ENCODE data around the gene PRR19. TPM values are rescaled to one million over a fixed set of nuclear protein-coding genes. Genes with fewer than 3 reads are reported as not detected.
A peak's percentile ranks its signal among the peaks of the same experiment; 100 is the strongest.

The PRR19 gene
- total RNA-seq, 2 donors from 2014 or later, result 1.4 to 2.7 TPM

DNA sequence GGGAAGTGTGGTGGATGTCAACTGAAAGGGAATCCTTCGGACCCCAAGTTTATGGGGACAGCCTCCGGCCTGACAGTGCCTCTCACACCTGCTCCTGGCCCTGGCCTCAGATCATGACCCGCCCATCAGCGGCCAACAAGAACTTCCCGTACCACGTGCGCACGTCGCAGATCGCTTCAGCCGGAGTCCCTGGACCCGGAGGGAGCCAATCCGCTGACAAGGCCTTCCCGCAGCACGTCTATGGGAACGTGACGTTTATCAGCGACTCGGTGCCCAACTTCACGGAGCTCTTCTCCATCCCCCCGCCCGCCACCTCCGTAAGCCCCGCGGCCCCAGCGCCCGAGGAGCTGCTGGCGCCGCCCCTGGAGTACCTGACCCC is 21.5 kb downstream of the PRR19 start:
- H3K27me3 Mint-ChIP-seq (ENCODE audit: insufficient read depth), result peaks cover 55% of the 10 kb centered on the region
- no peaks in the 10 kb centered on the region for H3K36me3 Mint-ChIP-seq (ENCODE audit: low read depth)
- peak overlapping the region; percentile 44 for H3K4me3 Mint-ChIP-seq
- H3K4me1 Mint-ChIP-seq, result peaks cover 3% of the 10 kb centered on the region
- H3K9me3 ChIP-seq (ENCODE audit: control insufficient read depth, low read length), result no peaks in the 10 kb centered on the region
- H3K9ac ChIP-seq (ENCODE audit: extremely low read depth, low read length, poor library complexity, severe bottlenecking), result no peak overlapping the region
- H3K9me3 Mint-ChIP-seq, result no peaks in the 10 kb centered on the region
- H3K4me1 ChIP-seq (ENCODE audit: control insufficient read depth, insufficient read depth, low read length), result no peaks in the 10 kb centered on the region
- no peak overlapping the region for H3K4me3 ChIP-seq (ENCODE audit: low read length)
- DNase-seq, result peak; percentile 82
- no peak overlapping the region for H3K27ac Mint-ChIP-seq
- WGBS, 2 experiments (ENCODE audit: insufficient coverage in 1 of 2, insufficient read length in 1 of 2), result 20 to 25% methylated on average over 21 to 29 of the region's 29 CpGs
- TF ChIP-seq, protein P1, sequence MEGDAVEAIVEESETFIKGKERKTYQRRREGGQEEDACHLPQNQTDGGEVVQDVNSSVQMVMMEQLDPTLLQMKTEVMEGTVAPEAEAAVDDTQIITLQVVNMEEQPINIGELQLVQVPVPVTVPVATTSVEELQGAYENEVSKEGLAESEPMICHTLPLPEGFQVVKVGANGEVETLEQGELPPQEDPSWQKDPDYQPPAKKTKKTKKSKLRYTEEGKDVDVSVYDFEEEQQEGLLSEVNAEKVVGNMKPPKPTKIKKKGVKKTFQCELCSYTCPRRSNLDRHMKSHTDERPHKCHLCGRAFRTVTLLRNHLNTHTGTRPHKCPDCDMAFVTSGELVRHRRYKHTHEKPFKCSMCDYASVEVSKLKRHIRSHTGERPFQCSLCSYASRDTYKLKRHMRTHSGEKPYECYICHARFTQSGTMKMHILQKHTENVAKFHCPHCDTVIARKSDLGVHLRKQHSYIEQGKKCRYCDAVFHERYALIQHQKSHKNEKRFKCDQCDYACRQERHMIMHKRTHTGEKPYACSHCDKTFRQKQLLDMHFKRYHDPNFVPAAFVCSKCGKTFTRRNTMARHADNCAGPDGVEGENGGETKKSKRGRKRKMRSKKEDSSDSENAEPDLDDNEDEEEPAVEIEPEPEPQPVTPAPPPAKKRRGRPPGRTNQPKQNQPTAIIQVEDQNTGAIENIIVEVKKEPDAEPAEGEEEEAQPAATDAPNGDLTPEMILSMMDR (conservative IDR thresholded peaks at IDR 0.05), result no peak
- H3K27me3 ChIP-seq (ENCODE audit: control insufficient read depth, insufficient read depth, low read length, poor library complexity, severe bottlenecking), result peaks cover 49% of the 10 kb centered on the region
- no peaks in the 10 kb centered on the region for H3K36me3 ChIP-seq (ENCODE audit: control insufficient read depth, insufficient read depth, low read length)
- H3K27ac ChIP-seq (ENCODE audit: low read depth, low read length), result no peak overlapping the region

DNA sequence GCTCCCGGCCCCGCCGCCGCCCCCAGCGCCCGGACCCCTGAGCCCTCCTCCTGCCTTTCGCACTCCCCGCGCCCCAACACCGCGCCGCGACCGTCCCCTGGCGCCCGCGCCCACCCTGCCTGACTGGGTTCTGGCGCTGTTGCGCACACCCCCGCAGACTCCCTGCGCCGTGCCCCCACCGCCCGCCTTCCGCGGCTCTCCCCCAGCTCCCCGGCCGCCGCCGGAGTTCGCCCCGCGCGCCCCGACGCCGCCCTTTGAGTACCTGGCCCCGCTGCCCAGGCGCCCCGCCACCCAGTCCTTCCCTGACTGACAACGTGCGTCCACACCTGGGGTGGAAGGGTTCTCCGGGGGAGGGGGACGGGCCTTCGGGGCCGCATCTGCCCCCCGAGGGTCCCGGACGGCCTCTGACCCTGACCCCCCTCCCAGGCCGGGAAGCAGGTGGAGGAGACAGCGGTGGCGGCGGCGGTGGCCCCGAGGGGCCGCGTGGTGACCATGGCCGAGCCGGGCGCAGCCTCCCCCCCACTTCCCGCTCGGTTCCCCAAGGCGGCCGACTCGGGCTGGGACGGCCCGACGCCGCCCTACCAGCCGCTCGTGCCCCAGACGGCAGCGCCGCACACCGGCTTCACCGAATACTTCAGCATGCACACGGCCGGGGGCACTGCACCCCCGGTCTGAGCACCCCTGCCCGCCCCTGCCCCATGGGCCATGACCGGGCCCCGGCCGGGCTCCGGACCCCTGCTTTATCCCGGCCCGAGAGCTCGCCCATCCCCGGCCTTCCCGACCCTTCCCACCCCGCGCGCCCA is 22.1 kb downstream of the PRR19 start:
- Mint-ChIP-seq H3K36me3 (ENCODE audit: low read depth) (no peaks in the 10 kb centered on the region), H3K9me3 (no peaks in the 10 kb centered on the region), H3K4me1 (peaks cover 3% of the 10 kb centered on the region), H3K27ac (no peak overlapping the region), H3K4me3 (peak overlapping the region; percentile 79), H3K27me3 (ENCODE audit: insufficient read depth) (peaks cover 55% of the 10 kb centered on the region)
- Histone ChIP-seq H3K4me1 (ENCODE audit: control insufficient read depth, insufficient read depth, low read length) (no peaks in the 10 kb centered on the region), H3K27me3 (ENCODE audit: control insufficient read depth, insufficient read depth, low read length, poor library complexity, severe bottlenecking) (peaks cover 49% of the 10 kb centered on the region), H3K36me3 (ENCODE audit: control insufficient read depth, insufficient read depth, low read length) (no peaks in the 10 kb centered on the region), H3K9ac (ENCODE audit: extremely low read depth, low read length, poor library complexity, severe bottlenecking) (no peak overlapping the region), H3K27ac (ENCODE audit: low read depth, low read length) (no peak overlapping the region), H3K4me3 (ENCODE audit: low read length) (no peak overlapping the region), H3K9me3 (ENCODE audit: control insufficient read depth, low read length) (no peaks in the 10 kb centered on the region)
- TF ChIP-seq, protein P1 (conservative IDR thresholded peaks at IDR 0.05), result no peak
- DNase-seq, result peak; percentile 73
- 6 to 9% methylated on average over 16 to 92 of the region's 92 CpGs for WGBS, 2 experiments (ENCODE audit: insufficient coverage in 1 of 2, insufficient read length in 1 of 2)

DNA sequence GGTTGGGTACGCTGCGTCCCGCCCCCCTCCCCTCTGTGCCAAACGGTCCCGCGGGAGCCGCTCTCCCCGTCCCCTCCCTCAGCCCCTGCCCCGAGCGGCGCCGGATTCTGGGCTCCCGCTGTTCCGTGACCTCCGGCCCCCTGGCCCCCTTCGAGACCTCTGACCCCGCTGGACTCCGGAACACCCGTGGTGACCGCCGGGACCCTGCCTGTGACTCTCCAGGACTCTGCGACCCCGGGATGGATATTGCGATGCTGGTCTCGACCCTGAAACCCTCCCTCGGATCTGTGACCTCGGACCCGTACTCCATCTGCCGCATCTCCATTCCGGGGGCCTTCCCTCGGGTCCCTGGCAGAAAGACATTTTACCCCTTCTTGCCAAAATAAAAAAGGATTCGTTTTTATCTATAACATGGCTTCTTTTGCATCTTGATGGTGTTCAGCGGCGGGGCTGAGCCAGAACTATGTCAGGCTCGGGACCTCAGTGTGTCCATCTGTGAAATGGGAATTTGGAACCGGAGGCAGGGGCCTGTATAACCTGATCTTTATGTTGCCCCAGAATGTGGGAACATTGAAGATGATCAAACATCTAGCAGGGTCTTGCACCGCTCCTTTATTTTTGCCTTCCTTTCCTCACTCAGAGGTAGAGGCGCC is 22.8 kb downstream of the PRR19 start:
- 6 to 9% methylated on average over 21 to 36 of the region's 38 CpGs for WGBS, 2 experiments (ENCODE audit: insufficient coverage in 1 of 2, insufficient read length in 1 of 2)

More for the DNA sequence above, 22.8 kb downstream of the PRR19 start:
- no peak overlapping the region for H3K27ac ChIP-seq (ENCODE audit: low read depth, low read length)
- peak overlapping the region; percentile 79 for H3K4me3 Mint-ChIP-seq
- H3K4me3 ChIP-seq (ENCODE audit: low read length), result peak overlapping the region; percentile 80
- H3K4me1 Mint-ChIP-seq, result peaks cover 3% of the 10 kb centered on the region
- H3K9ac ChIP-seq (ENCODE audit: extremely low read depth, low read length, poor library complexity, severe bottlenecking), result no peak overlapping the region
- H3K4me1 ChIP-seq (ENCODE audit: control insufficient read depth, insufficient read depth, low read length), result no peaks in the 10 kb centered on the region
- DNase-seq, result peak; percentile 73
- H3K36me3 ChIP-seq (ENCODE audit: control insufficient read depth, insufficient read depth, low read length), result no peaks in the 10 kb centered on the region
- H3K27me3 Mint-ChIP-seq (ENCODE audit: insufficient read depth), result peaks cover 54% of the 10 kb centered on the region
- no peaks in the 10 kb centered on the region for H3K36me3 Mint-ChIP-seq (ENCODE audit: low read depth)
- TF ChIP-seq, protein P1 (conservative IDR thresholded peaks at IDR 0.05), result peak; percentile 90
- H3K9me3 Mint-ChIP-seq, result no peaks in the 10 kb centered on the region
- H3K9me3 ChIP-seq (ENCODE audit: control insufficient read depth, low read length), result no peaks in the 10 kb centered on the region
- peaks cover 49% of the 10 kb centered on the region for H3K27me3 ChIP-seq (ENCODE audit: control insufficient read depth, insufficient read depth, low read length, poor library complexity, severe bottlenecking)
- H3K27ac Mint-ChIP-seq, result peak overlapping the region; percentile 70

All from endodermal cell (in vitro differentiated cells).